PFSK-1 (cell line): ENCODE results near the gene RAD17.

ENCODE experiments used
- POLR2AphosphoS5 ChIP-seq: IDR thresholded peaks from 2 replicates; pipeline ENCODE4 v1.6.1; 2012; ENCODE audit warnings: low read depth, mild to moderate bottlenecking, control low read depth, low read length, moderate library complexity
- REST ChIP-seq, 2 experiments: IDR thresholded peaks; 2 replicates each; pipeline versions ENCODE4 v1.6.1 to v1.8.0; 2011 to 2012; ENCODE audit warnings: low read depth in 2 of 2, low read length in 2 of 2, control low read depth in 1 of 2, inconsistent platforms in 1 of 2, mild to moderate bottlenecking in 1 of 2, moderate library complexity in 1 of 2; ENCODE audit not compliant: insufficient read depth in 1 of 2

GRCh38 chr5:69341520-69342161, 28.0 kb upstream of the RAD17 start:
- TF ChIP-seq POLR2AphosphoS5 (no peak), REST (IDR thresholded peaks at IDR 0.05; ENCODE audit: insufficient read depth in 1 of 2, low read depth in 2 of 2, low read length in 2 of 2) (no peak)
